Panc1 (cell line): Measurements from ENCODE around the gene CELA3A. TPM values are rescaled to one million over a fixed set of nuclear protein-coding genes. Genes with fewer than 3 reads are reported as not detected.

Experiments
- ATAC-seq: fragments of 200-7000 bp; cut with Tn5 transposase; 2 replicates; pipeline ENCODE4 v1.9.1; 2020; ENCODE audit warnings: mild to moderate bottlenecking, moderate library complexity
- BruUV-seq: library from RNA; stranded (reverse); fragments of 400-500 nt; replicated peaks from 2 replicates; lab custom pipeline; 2021; lab: Mats Ljungman, UMichigan
- CTCF ChIA-PET: fragments of 300-600 bp; sonication (Branson Sonifier 250); formaldehyde crosslinking; loops from one replicate; lab custom pipeline; 2022; ENCODE audit warnings: antibody characterized with exemption; lab: Charles Lee
- POLR2A ChIA-PET: fragments of 300-600 bp; sonication (Branson Sonifier 250); formaldehyde crosslinking; loops from one replicate; lab custom pipeline; 2022; ENCODE audit warnings: antibody characterized with exemption; lab: Charles Lee
- DNase-seq: peaks from one replicate; pipeline ENCODE4 v3.0.0-alpha.2; 2010; ENCODE audit warnings: low read depth, low spot score
- H3K27ac ChIP-seq: 2 replicates; pipeline ENCODE4 v1.5.1; 2011; ENCODE audit warnings: mild to moderate bottlenecking, low read length, inconsistent platforms
- H3K27me3 ChIP-seq: fragments of 200-500 bp; sonication (Bioruptor generic); 2 replicates; pipeline ENCODE4 v1.6.0; 2014; ENCODE audit warnings: low read length, inconsistent platforms; ENCODE audit not compliant: control insufficient read depth, insufficient read depth
- H3K36me3 ChIP-seq: fragments of 200-500 bp; sonication (Bioruptor generic); 2 replicates; pipeline ENCODE4 v1.5.1; 2014; ENCODE audit warnings: inconsistent platforms, mild to moderate bottlenecking, low read length, moderate library complexity; ENCODE audit not compliant: control insufficient read depth, insufficient read depth
- H3K4me1 ChIP-seq: 2 replicates; pipeline ENCODE4 v1.5.1; 2011; ENCODE audit warnings: inconsistent platforms, mild to moderate bottlenecking, low read length, moderate library complexity; ENCODE audit not compliant: control insufficient read depth, insufficient read depth
- H3K4me3 ChIP-seq, 2 experiments: 2 replicates each; pipeline ENCODE4 v1.5.1; 2011 to 2012; ENCODE audit warnings: low read depth in 2 of 2, low read length in 2 of 2, mild to moderate bottlenecking in 2 of 2, inconsistent platforms in 1 of 2, moderate library complexity in 1 of 2
- H3K9me3 ChIP-seq: fragments of 200-500 bp; sonication (Bioruptor generic); 2 replicates; pipeline ENCODE4 v1.5.1; 2014; ENCODE audit warnings: low read depth, mild to moderate bottlenecking, inconsistent platforms, low read length, moderate library complexity; ENCODE audit not compliant: control insufficient read depth, insufficient read depth
- CTCF ChIP-seq: fragments of 450-650 bp; IDR thresholded peaks from 2 replicates; pipeline ENCODE4 v1.5.1; 2017; ENCODE audit warnings: mild to moderate bottlenecking
- REST ChIP-seq, 2 experiments: IDR thresholded peaks; 2 replicates each; pipeline ENCODE4 v1.6.1; 2011 to 2012; ENCODE audit warnings: low read depth in 2 of 2, control low read depth in 1 of 2, low read length in 1 of 2, mild to moderate bottlenecking in 1 of 2, moderate library complexity in 1 of 2; ENCODE audit not compliant: insufficient read depth in 1 of 2
- in situ Hi-C: cut with HindIII; loops from 2 replicates; pipeline ENCODE4 v1.10.0; 2016; ENCODE audit warnings: low sequenced_read_pairs, low pct_unique_long_range_greater_than_20kb
- intact Hi-C: fragments of 100-400 bp; cut with micrococcal nuclease; formaldehyde crosslinking; loops from one replicate; pipeline ENCODE4 v1.10.0; 2022; ENCODE audit not compliant: unreplicated experiment
- total RNA-seq: library from RNA; stranded (reverse); gene quantifications from one replicate; pipeline ENCODE4 v1.2.1, GENCODE V29; 2021; ENCODE audit not compliant: unreplicated experiment

Gene CELA3A
- total RNA-seq, 1 experiment from 2014 or later: 5.9 TPM

DNA sequence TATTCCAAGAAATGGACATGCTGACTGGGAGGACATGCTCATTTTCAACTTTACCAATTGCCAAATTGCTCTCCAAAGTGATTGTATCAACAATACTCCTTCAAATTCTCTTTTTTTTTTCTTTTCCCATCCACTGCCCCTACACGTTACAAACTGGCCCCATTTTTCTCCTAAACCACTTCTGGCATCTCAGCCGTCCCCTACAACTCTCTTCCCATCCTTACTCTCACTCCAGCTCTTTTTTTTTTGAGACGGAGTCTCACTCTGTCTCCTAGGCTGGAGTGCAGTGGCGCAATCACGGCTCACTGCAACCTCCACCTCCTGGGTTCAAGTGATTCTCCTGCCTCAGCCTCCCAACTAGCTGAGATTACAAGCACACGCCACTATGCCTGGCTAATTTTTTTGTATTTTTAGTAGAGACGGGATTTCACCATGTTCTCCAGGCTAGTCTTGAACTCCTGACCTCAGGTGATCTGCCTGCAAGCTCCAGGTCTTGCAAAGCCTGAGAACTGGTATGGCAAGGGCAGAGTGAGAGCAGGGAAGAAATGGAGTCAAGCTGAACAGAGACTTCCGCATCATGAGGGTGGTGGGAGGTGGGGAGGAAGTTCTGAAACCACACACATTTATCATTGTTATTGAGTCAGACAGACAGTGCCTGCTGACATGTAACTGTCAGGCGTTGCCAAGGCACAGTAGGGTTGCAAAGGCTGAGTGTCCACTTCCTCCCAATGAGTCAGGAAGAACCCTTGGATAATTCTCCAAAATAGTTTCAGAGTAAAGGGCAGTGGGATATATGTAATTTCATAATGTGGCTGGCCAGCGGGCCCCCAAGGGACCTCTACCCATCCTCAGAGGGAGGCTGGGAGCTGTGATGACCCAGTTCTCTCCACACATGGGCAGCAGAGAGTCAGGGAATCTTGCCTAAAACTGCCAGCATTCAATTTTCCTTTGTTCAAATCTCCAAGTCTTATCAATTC is 17.4 kb downstream of the CELA3A start:
- BruUV-seq: no TSS peak
- no peak for TF ChIP-seq REST (IDR thresholded peaks at IDR 0.05; ENCODE audit: insufficient read depth in 1 of 2, low read depth in 2 of 2, low read length in 1 of 2)
- peak; percentile 70 for TF ChIP-seq CTCF
- Histone ChIP-seq H3K9me3 (no peaks in the 10 kb centered on the region), H3K4me1 (peaks cover 2% of the 10 kb centered on the region; the same call in 1 of the 2 replicates), H3K4me3 (no peak overlapping the region), H3K27me3 (no peaks in the 10 kb centered on the region), H3K27ac (no peak overlapping the region), H3K36me3 (no peaks in the 10 kb centered on the region)
- DNase-seq: peak; percentile 84
- ChIA-PET POLR2A (no interaction called here), CTCF (no interaction called here)
- intact Hi-C loops: no loop called here
- in situ Hi-C loops: no loop called here
- peak; percentile 80 for ATAC-seq

DNA sequence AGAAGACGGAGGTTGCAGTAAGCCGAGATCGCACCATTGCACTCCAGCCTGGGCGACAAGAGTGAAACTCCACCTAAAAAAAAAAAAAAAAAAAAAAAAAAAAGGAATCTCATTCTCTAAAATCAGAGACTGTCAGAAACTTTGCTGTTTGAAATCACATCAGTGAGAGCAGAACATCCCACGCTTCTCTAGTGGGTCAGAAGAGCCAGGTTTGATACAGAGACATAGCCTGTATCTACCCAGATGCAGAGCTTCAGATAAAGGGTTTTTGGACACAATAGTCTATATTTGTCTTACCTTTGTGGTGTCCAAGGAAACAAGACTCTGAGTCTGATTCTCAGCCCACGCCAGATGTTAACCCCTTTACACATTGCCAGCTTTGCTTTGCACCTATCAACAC is 19.6 kb downstream of the CELA3A start:
- TF ChIP-seq REST (IDR thresholded peaks at IDR 0.05; ENCODE audit: insufficient read depth in 1 of 2, low read depth in 2 of 2, low read length in 1 of 2): no peak
- no TSS peak for BruUV-seq
- Histone ChIP-seq H3K4me3 (no peak overlapping the region), H3K27ac (no peak overlapping the region), H3K36me3 (no peaks in the 10 kb centered on the region; the same call in 1 of the 2 replicates), H3K27me3 (no peaks in the 10 kb centered on the region), H3K4me1 (peaks cover 8% of the 10 kb centered on the region), H3K9me3 (no peaks in the 10 kb centered on the region)
- intact Hi-C loops: no loop called here
- in situ Hi-C loops: no loop called here
- CTCF ChIA-PET: interaction anchor here (0.7 kb wide), 1 partner anchor 622 kb away, joined by 9 read pairs; no protein-coding TSS in a partner anchor
- DNase-seq (no peak), ATAC-seq (no peak)
- POLR2A ChIA-PET: interaction anchor here (0.6 to 0.7 kb wide), 2 partner anchors 68 to 123 kb away, joined by 6 to 10 read pairs; no protein-coding TSS in a partner anchor
